IMR-90 (cell line): ENCODE data around the gene PHLPP2. TPM values are rescaled to one million over a fixed set of nuclear protein-coding genes. Genes with fewer than 3 reads are reported as not detected.

Experiments
- ATAC-seq: fragments of 200-7000 bp; cut with Tn5 transposase; 2 replicates; pipeline ENCODE4 v1.9.1; 2020; ENCODE audit warnings: low read depth, mild to moderate bottlenecking, moderate library complexity
- BruUV-seq: library from RNA; stranded (reverse); fragments of 400-500 nt; replicated peaks from 2 replicates; lab custom pipeline; 2021; lab: Mats Ljungman, UMichigan
- CTCF ChIA-PET: fragments of 300-600 bp; formaldehyde crosslinking; extraction: SDS; loops from one replicate; lab custom pipeline; 2021; ENCODE audit warnings: antibody characterized with exemption; lab: Yijun Ruan, JAX
- POLR2A ChIA-PET: fragments of 300-600 bp; sonication (Branson Sonifier 250); formaldehyde crosslinking; loops from one replicate; lab custom pipeline; 2022; ENCODE audit warnings: antibody characterized with exemption; ENCODE audit not compliant: unreplicated experiment; lab: Charles Lee
- DNase-seq: peaks from one replicate; pipeline ENCODE4 v3.0.0; 2013
- H2AFZ ChIP-seq: replicated peaks from 2 replicates; pipeline ENCODE3; 2013; ENCODE audit warnings: low read length, mild to moderate bottlenecking; ENCODE audit not compliant: poor library complexity
- H2AK5ac ChIP-seq: 2 replicates; pipeline ENCODE4 v1.6.1; 2013; ENCODE audit warnings: low read depth, low read length, inconsistent platforms
- H2AK9ac ChIP-seq: replicated peaks from 2 replicates; pipeline ENCODE3; 2013; ENCODE audit warnings: mild to moderate bottlenecking, low read depth, low read length, moderate library complexity; ENCODE audit not compliant: poor library complexity
- H2BK120ac ChIP-seq: 2 replicates; pipeline ENCODE4 v1.6.1; 2013; ENCODE audit warnings: low read depth, low read length, inconsistent platforms
- H2BK15ac ChIP-seq: 3 replicates; pipeline ENCODE4 v1.6.1; 2013; ENCODE audit warnings: low read depth, low read length, inconsistent platforms
- H2BK20ac ChIP-seq: 2 replicates; pipeline ENCODE4 v1.6.1; 2013; ENCODE audit warnings: low read depth, mild to moderate bottlenecking, inconsistent platforms, low read length, moderate library complexity
- H2BK5ac ChIP-seq: 2 replicates; pipeline ENCODE4 v1.6.1; 2013; ENCODE audit warnings: mild to moderate bottlenecking, low read depth, low read length, inconsistent platforms; ENCODE audit not compliant: poor library complexity, severe bottlenecking
- H3K14ac ChIP-seq: replicated peaks from 2 replicates; pipeline ENCODE4 v1.6.1; 2013; ENCODE audit warnings: low read depth, low read length, inconsistent platforms
- H3K18ac ChIP-seq: 2 replicates; pipeline ENCODE4 v1.6.1; 2013; ENCODE audit warnings: low read depth, low read length, control low read depth
- H3K23ac ChIP-seq: 2 replicates; pipeline ENCODE4 v1.6.1; 2013; ENCODE audit warnings: low read depth, low read length, inconsistent platforms
- H3K27ac ChIP-seq: 2 replicates; pipeline ENCODE4 v1.5.1; 2013; ENCODE audit warnings: mild to moderate bottlenecking, control low read depth, low read length; ENCODE audit not compliant: insufficient read depth
- H3K27me3 ChIP-seq: 2 replicates; pipeline ENCODE4 v1.6.1; 2013; ENCODE audit warnings: low read length; ENCODE audit not compliant: control insufficient read depth, insufficient read depth
- H3K36me3 ChIP-seq: 2 replicates; pipeline ENCODE4 v1.6.1; 2013; ENCODE audit warnings: low read length, mixed read lengths; ENCODE audit not compliant: control insufficient read depth, insufficient read depth
- H3K4ac ChIP-seq: 2 replicates; pipeline ENCODE4 v1.6.1; 2013; ENCODE audit warnings: low read depth, low read length, inconsistent platforms
- H3K4me1 ChIP-seq: 2 replicates; pipeline ENCODE4 v1.6.1; 2013; ENCODE audit warnings: low read length, mixed read lengths; ENCODE audit not compliant: control insufficient read depth, insufficient read depth
- H3K4me2 ChIP-seq: 2 replicates; pipeline ENCODE4 v1.6.1; 2013; ENCODE audit warnings: low read depth, mild to moderate bottlenecking, control low read depth, low read length, moderate library complexity
- H3K4me3 ChIP-seq: 2 replicates; pipeline ENCODE4 v1.5.1; 2013; ENCODE audit warnings: low read depth, mild to moderate bottlenecking, control low read depth, low read length, moderate library complexity; ENCODE audit not compliant: insufficient read depth
- H3K56ac ChIP-seq: 2 replicates; pipeline ENCODE4 v1.6.1; 2013; ENCODE audit warnings: low read length, inconsistent platforms; ENCODE audit not compliant: insufficient read depth; ENCODE audit errors: extremely low read depth
- H3K79me1 ChIP-seq, 2 experiments: 2 replicates each; pipeline ENCODE4 v1.6.1; 2013; ENCODE audit warnings: low read length in 2 of 2, inconsistent platforms in 1 of 2, low read depth in 1 of 2
- H3K9ac ChIP-seq: 2 replicates; pipeline ENCODE4 v1.6.1; 2013; ENCODE audit warnings: low read depth, low read length, control low read depth
- H3K9me1 ChIP-seq: 2 replicates; pipeline ENCODE4 v1.6.1; 2013; ENCODE audit warnings: low read length, inconsistent platforms; ENCODE audit not compliant: insufficient read depth
- H3K9me3 ChIP-seq: 2 replicates; pipeline ENCODE4 v1.6.1; 2013; ENCODE audit warnings: low read length; ENCODE audit not compliant: control insufficient read depth, insufficient read depth
- H4K20me1 ChIP-seq: 2 replicates; pipeline ENCODE4 v1.6.1; 2013; ENCODE audit warnings: low read length, inconsistent platforms; ENCODE audit not compliant: insufficient read depth
- H4K5ac ChIP-seq: 2 replicates; pipeline ENCODE4 v1.6.1; 2013; ENCODE audit warnings: mild to moderate bottlenecking, low read depth, low read length, control low read depth
- H4K8ac ChIP-seq, 2 experiments: 2 replicates each; pipeline ENCODE4 v1.6.1; 2013; ENCODE audit warnings: low read depth in 2 of 2, low read length in 2 of 2, control low read depth in 1 of 2, inconsistent platforms in 1 of 2
- H4K91ac ChIP-seq: 2 replicates; pipeline ENCODE4 v1.6.1; 2013; ENCODE audit warnings: low read depth, low read length, inconsistent platforms; ENCODE audit not compliant: insufficient read depth
- CHD1 ChIP-seq: IDR thresholded peaks from 2 replicates; pipeline ENCODE4 v1.6.1; 2012; ENCODE audit warnings: low read depth, low read length, improper control_type of control experiment
- CTCF ChIP-seq: conservative IDR thresholded peaks from 2 replicates; pipeline ENCODE4 v1.5.1; 2012; ENCODE audit warnings: mild to moderate bottlenecking, low read depth, low read length, improper control_type of control experiment
- FOS ChIP-seq: fragments of 150-350 bp; IDR thresholded peaks from 2 replicates; pipeline ENCODE4 v1.6.1; 2016; ENCODE audit warnings: low read depth, low read length
- MAFK ChIP-seq: IDR thresholded peaks from 2 replicates; pipeline ENCODE4 v1.6.1; 2012; ENCODE audit warnings: low read depth, low read length, improper control_type of control experiment
- MAZ ChIP-seq: IDR thresholded peaks from 2 replicates; pipeline ENCODE4 v1.6.1; 2012; ENCODE audit warnings: low read depth, mild to moderate bottlenecking, low read length, improper control_type of control experiment, moderate library complexity, borderline replicate concordance
- POLR2A ChIP-seq: IDR thresholded peaks from 2 replicates; pipeline ENCODE4 v1.6.1; 2012; ENCODE audit warnings: mild to moderate bottlenecking, low read depth, low read length
- RAD21 ChIP-seq: IDR thresholded peaks from 2 replicates; pipeline ENCODE4 v1.6.1; 2012; ENCODE audit warnings: low read length, improper control_type of control experiment
- SMC3 ChIP-seq: fragments of 150-350 bp; IDR thresholded peaks from 2 replicates; pipeline ENCODE4 v1.6.1; 2016; ENCODE audit warnings: low read depth, mild to moderate bottlenecking, antibody characterized with exemption, low read length, moderate library complexity
- USF2 ChIP-seq: fragments of 150-350 bp; IDR thresholded peaks from 2 replicates; pipeline ENCODE4 v1.6.1; 2017; ENCODE audit warnings: mild to moderate bottlenecking, antibody characterized with exemption, low read length, low read depth
- WGBS, 2 experiments: methylation state at CpG; one replicate each; pipeline versions ENCODE4 v1.1.5 to v1.1.7; 2013; ENCODE audit warnings: missing lambda C conversion rate in 2 of 2; ENCODE audit not compliant: insufficient read length in 1 of 2; ENCODE audit errors: extremely low coverage in 2 of 2; 5-methylcytosine and 5-hydroxymethylcytosine counted together
- dilution Hi-C: fragments of 300-500 bp; cut with HindIII; formaldehyde crosslinking; loops from one replicate; pipeline ENCODE4 v1.14.3; 2018; ENCODE audit warnings: low sequenced_read_pairs; ENCODE audit not compliant: unreplicated experiment
- in situ Hi-C: fragments of 300-500 bp; cut with MboI; formaldehyde crosslinking; loops from 3 replicates; pipeline ENCODE4 v1.14.3; 2019; ENCODE audit warnings: low sequenced_read_pairs, inconsistent platforms, mixed read lengths
- intact Hi-C: fragments of 100-400 bp; cut with micrococcal nuclease; formaldehyde crosslinking; loops from 2 replicates; pipeline ENCODE4 v1.10.0; 2022
- polyA plus RNA-seq, 3 experiments: library from polyadenylated mRNA; depleted of rRNA; stranded (reverse); fragments of >200 nt; gene quantifications; 2 replicates each; pipeline ENCODE4 v1.2.3, GENCODE V29; 2012; ENCODE audit warnings: low replicate concordance in 1 of 3
- total RNA-seq: library from RNA; depleted of rRNA; stranded (reverse); fragments of >200 nt; gene quantifications from 2 replicates; pipeline ENCODE4 v1.2.3, GENCODE V29; 2012

Gene PHLPP2
- total and polyA plus RNA-seq, 2 of the 4 experiments (the other 2 are of a cell fraction) = 6.8 to 10.2 TPM

GRCh38 chr16:71671165-71671564 is 53.3 kb downstream of the PHLPP2 start:
- no peak overlapping the region for H4K5ac ChIP-seq
- no peak overlapping the region for H3K4ac ChIP-seq
- H3K4me3 ChIP-seq = no peak overlapping the region
- no peak overlapping the region for H3K18ac ChIP-seq
- no peak overlapping the region for H2BK5ac ChIP-seq
- 100% methylated on average over 1 of the region's 3 CpGs; no CpG with 5 or more reads in 1 of the 2 experiments for WGBS, 2 experiments
- no peak for DNase-seq
- dilution Hi-C loops (no loop called here), in situ Hi-C loops (no loop called here), intact Hi-C loops (no loop called here)
- no peak overlapping the region for H3K56ac ChIP-seq
- H2BK120ac ChIP-seq = no peak overlapping the region
- BruUV-seq = no TSS peak
- no peak overlapping the region for H3K23ac ChIP-seq
- no peaks in the 10 kb centered on the region for H3K27me3 ChIP-seq
- H2AK5ac ChIP-seq = no peak overlapping the region
- ChIA-PET POLR2A (interaction anchor here (0.6 kb wide), 1 partner anchor 16 kb away, joined by 18 read pairs; no protein-coding TSS in a partner anchor), CTCF (no interaction called here)
- no peak overlapping the region for H4K91ac ChIP-seq
- peaks cover 10% of the 10 kb centered on the region; the same call in 1 of the 2 replicates for H3K9me1 ChIP-seq
- 0 out of 2 replicates have a peak, but pooled peaks cover 4% of the 10 kb centered on the region for H4K20me1 ChIP-seq
- H2BK15ac ChIP-seq = no peak overlapping the region
- no peak overlapping the region for H3K14ac ChIP-seq
- no peak overlapping the region for H2AFZ ChIP-seq
- no peak for TF ChIP-seq CHD1
- no peak for TF ChIP-seq MAFK
- no peak for TF ChIP-seq MAZ
- no peak for TF ChIP-seq SMC3
- no peak for TF ChIP-seq USF2
- no peak for TF ChIP-seq CTCF
- no peak for TF ChIP-seq FOS
- no peak for TF ChIP-seq RAD21
- no peak for TF ChIP-seq POLR2A
- H3K9ac ChIP-seq = no peak overlapping the region
- no peak overlapping the region for H4K8ac ChIP-seq
- H3K9me3 ChIP-seq = no peaks in the 10 kb centered on the region
- H2BK20ac ChIP-seq = no peak overlapping the region
- no peak overlapping the region for H2AK9ac ChIP-seq
- peaks cover 5% of the 10 kb centered on the region for H3K4me1 ChIP-seq
- peaks cover 6% of the 10 kb centered on the region in 2 experiments; a peak in 2 of 4 replicates for H3K79me1 ChIP-seq
- ATAC-seq = no peak
- H3K4me2 ChIP-seq = no peak overlapping the region
- H3K27ac ChIP-seq = no peak overlapping the region
- H3K36me3 ChIP-seq = peaks cover 22% of the 10 kb centered on the region
